Measurements from ENCODE around the gene FOXO1. TPM values are rescaled to one million over a fixed set of nuclear protein-coding genes. Genes with fewer than 3 reads are reported as not detected.

The FOXO1 gene
- total and polyA plus RNA-seq, 2 experiments from 2014 or later, result 32.4 to 68.0 TPM

GRCh38 chr13:40570930-40571329 is 95.5 kb downstream of the FOXO1 start:
- Histone ChIP-seq H3K27me3 (ENCODE audit: insufficient read depth) (no peaks in the 10 kb centered on the region), H2AFZ (no peak overlapping the region), H3K27ac (ENCODE audit: low read depth) (peak overlapping the region; percentile 65), H3K9me2 (ENCODE audit: insufficient read depth) (no peaks in the 10 kb centered on the region), H3K4me2 (no peak overlapping the region), H4K20me1 (replicated peaks; ENCODE audit: insufficient read depth) (peaks cover 65% of the 10 kb centered on the region), H3K79me2 (replicated peaks; ENCODE audit: insufficient read depth) (peaks cover 100% of the 10 kb centered on the region), H3K4me3 (no peak overlapping the region), H3K36me3 (ENCODE audit: insufficient read depth) (no peaks in the 10 kb centered on the region), H3K4me1 (ENCODE audit: insufficient read depth) (peaks cover 71% of the 10 kb centered on the region), H3F3A (replicated peaks; ENCODE audit: low read depth) (no peaks in the 10 kb centered on the region)
- ATAC-seq, result no peak
- TF ChIP-seq JUNB (IDR thresholded peaks at IDR 0.05; ENCODE audit: unreplicated experiment), result no peak
- no peak for TF ChIP-seq EZH2 (IDR thresholded peaks at IDR 0.05; ENCODE audit: low read depth, unreplicated experiment)
- TF ChIP-seq REST (IDR thresholded peaks at IDR 0.05; ENCODE audit: unreplicated experiment), result no peak
- no peak for TF ChIP-seq EZH2phosphoT487 (IDR thresholded peaks at IDR 0.05; ENCODE audit: unreplicated experiment)
- TF ChIP-seq NANOG (IDR thresholded peaks at IDR 0.05; ENCODE audit: borderline replicate concordance), result no peak
- TF ChIP-seq CREB1 (CRISPR knock-in tag; IDR thresholded peaks at IDR 0.05; ENCODE audit: low read depth), result no peak
- no peak for TF ChIP-seq STAT1 (IDR thresholded peaks at IDR 0.05; ENCODE audit: unreplicated experiment)
- TF ChIP-seq ZNF114 (CRISPR knock-in tag; IDR thresholded peaks at IDR 0.05), result no peak
- peaks cover 9% of the 10 kb centered on the region for H3K27me3 Mint-ChIP-seq (ENCODE audit: insufficient read depth, low read depth, poor library complexity)
- H3K27ac Mint-ChIP-seq, result 0 out of 2 replicates have a peak overlapping the region, but pooled peaks have one; percentile 9
- no peaks in the 10 kb centered on the region for H3K36me3 Mint-ChIP-seq (ENCODE audit: low read depth)
- no peak for DNase-seq (ENCODE audit: low spot score)
- peaks cover 70% of the 10 kb centered on the region for H3K4me1 Mint-ChIP-seq
- no peak overlapping the region for H3K4me3 Mint-ChIP-seq
- H3K9me3 Mint-ChIP-seq, result no peaks in the 10 kb centered on the region

- Mint-ChIP-seq H3K4me1 (peaks cover 72% of the 10 kb centered on the region), H3K9me3 (no peaks in the 10 kb centered on the region), H3K36me3 (ENCODE audit: low read depth) (no peaks in the 10 kb centered on the region), H3K4me3 (no peak overlapping the region), H3K27ac (no peak overlapping the region), H3K27me3 (ENCODE audit: insufficient read depth, low read depth, poor library complexity) (peaks cover 15% of the 10 kb centered on the region)
- H3K79me2 ChIP-seq (replicated peaks; ENCODE audit: insufficient read depth), result peaks cover 100% of the 10 kb centered on the region
- H3K27ac ChIP-seq (ENCODE audit: low read depth), result 0 out of 2 replicates have a peak overlapping the region, but pooled peaks have one; percentile 10
- H3K4me3 ChIP-seq, result no peak overlapping the region
- no peak for ATAC-seq
- H3F3A ChIP-seq (replicated peaks; ENCODE audit: low read depth), result 0 out of 2 replicates have a peak, but pooled peaks cover 4% of the 10 kb centered on the region
- no peak overlapping the region for H2AFZ ChIP-seq
- no peaks in the 10 kb centered on the region for H3K9me2 ChIP-seq (ENCODE audit: insufficient read depth)
- peaks cover 64% of the 10 kb centered on the region for H4K20me1 ChIP-seq (replicated peaks; ENCODE audit: insufficient read depth)
- DNase-seq (ENCODE audit: low spot score), result no peak
- 0 out of 2 replicates have a peak overlapping the region, but pooled peaks have one; percentile 8 for H3K4me2 ChIP-seq
- no peaks in the 10 kb centered on the region for H3K36me3 ChIP-seq (ENCODE audit: insufficient read depth)
- peaks cover 84% of the 10 kb centered on the region for H3K4me1 ChIP-seq (ENCODE audit: insufficient read depth)
- no peaks in the 10 kb centered on the region for H3K27me3 ChIP-seq (ENCODE audit: insufficient read depth)
- no peak for TF ChIP-seq NANOG (IDR thresholded peaks at IDR 0.05; ENCODE audit: borderline replicate concordance)
- TF ChIP-seq CREB1 (CRISPR knock-in tag; IDR thresholded peaks at IDR 0.05; ENCODE audit: low read depth), result no peak
- TF ChIP-seq EZH2 (IDR thresholded peaks at IDR 0.05; ENCODE audit: low read depth, unreplicated experiment), result no peak
- no peak for TF ChIP-seq CTCF (conservative IDR thresholded peaks at IDR 0.05; ENCODE audit: low read depth in 2 of 2)
- no peak for TF ChIP-seq ZNF331 (CRISPR knock-in tag; IDR thresholded peaks at IDR 0.05; ENCODE audit: low read depth)
- TF ChIP-seq ETS1 (IDR thresholded peaks at IDR 0.05), result no peak
- no peak for TF ChIP-seq JUNB (IDR thresholded peaks at IDR 0.05; ENCODE audit: unreplicated experiment)
- no peak for TF ChIP-seq POLR2AphosphoS5 (IDR thresholded peaks at IDR 0.05; ENCODE audit: low read depth)
- TF ChIP-seq STAT1 (IDR thresholded peaks at IDR 0.05; ENCODE audit: unreplicated experiment), result no peak
- no peak for TF ChIP-seq EZH2phosphoT487 (IDR thresholded peaks at IDR 0.05; ENCODE audit: unreplicated experiment)
- no peak for TF ChIP-seq REST (IDR thresholded peaks at IDR 0.05; ENCODE audit: unreplicated experiment)
- TF ChIP-seq ZNF114 (CRISPR knock-in tag; IDR thresholded peaks at IDR 0.05), result no peak
Observed at GRCh38 chr13:40569024-40569350, 97.5 kb downstream of the FOXO1 start.
